ENCODE data around the gene A3GALT2. TPM values are rescaled to one million over a fixed set of nuclear protein-coding genes. Genes with fewer than 3 reads are reported as not detected.

A3GALT2 gene
- total RNA-seq, 3 donors from 2014 or later = 0.30 TPM; not detected in 2

- ATAC-seq (no peak), DNase-seq (no peak)
- Mint-ChIP-seq H3K9me3 (no peaks in the 10 kb centered on the region), H3K4me1 (ENCODE audit: low read depth) (peaks cover 11% of the 10 kb centered on the region), H3K27me3 (ENCODE audit: low read depth) (no peaks in the 10 kb centered on the region), H3K36me3 (ENCODE audit: insufficient read depth) (peaks cover 12% of the 10 kb centered on the region), H3K4me3 (no peak overlapping the region)
Observed at GRCh38 chr1:33265780-33266605, 54.9 kb downstream of the A3GALT2 start.

DNA sequence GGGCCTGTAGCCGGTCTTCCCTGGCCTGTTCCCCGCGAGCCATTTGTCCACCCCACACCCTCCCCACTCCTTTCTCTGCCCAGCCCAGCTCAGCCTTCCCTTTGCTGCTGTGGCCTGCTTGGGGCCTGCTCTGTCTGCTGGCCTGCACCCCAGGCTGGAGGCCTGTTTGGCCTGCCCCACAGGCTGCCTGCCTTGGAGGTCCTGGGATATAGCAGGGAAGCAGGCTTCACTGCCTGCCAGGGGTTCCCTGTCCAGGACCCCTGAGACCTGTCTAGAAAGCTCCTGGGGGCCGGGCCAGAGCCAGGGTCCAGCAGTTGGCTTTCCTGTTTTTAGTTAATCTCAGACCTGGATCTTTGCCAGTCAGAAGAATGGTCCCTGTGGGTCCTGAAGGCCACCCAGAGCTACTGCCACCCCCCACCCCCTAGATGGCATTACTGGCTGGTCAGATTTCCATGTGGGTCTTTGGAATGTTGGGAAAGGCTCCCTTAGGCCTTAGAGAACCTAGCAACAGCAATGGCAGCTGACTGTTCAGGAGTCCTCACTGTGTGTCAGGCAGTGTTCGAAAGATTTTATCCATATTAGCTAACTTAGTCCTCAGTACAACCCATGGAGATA lies 56.9 kb downstream of the A3GALT2 start:
- H3K4me3 Mint-ChIP-seq = no peak overlapping the region
- no peaks in the 10 kb centered on the region for H3K9me3 Mint-ChIP-seq
- ATAC-seq (no peak), DNase-seq (no peak)
- no peaks in the 10 kb centered on the region for H3K27me3 Mint-ChIP-seq (ENCODE audit: low read depth)
- H3K36me3 Mint-ChIP-seq (ENCODE audit: insufficient read depth) = peaks cover 6% of the 10 kb centered on the region
- H3K4me1 Mint-ChIP-seq (ENCODE audit: low read depth) = peaks cover 25% of the 10 kb centered on the region

DNA sequence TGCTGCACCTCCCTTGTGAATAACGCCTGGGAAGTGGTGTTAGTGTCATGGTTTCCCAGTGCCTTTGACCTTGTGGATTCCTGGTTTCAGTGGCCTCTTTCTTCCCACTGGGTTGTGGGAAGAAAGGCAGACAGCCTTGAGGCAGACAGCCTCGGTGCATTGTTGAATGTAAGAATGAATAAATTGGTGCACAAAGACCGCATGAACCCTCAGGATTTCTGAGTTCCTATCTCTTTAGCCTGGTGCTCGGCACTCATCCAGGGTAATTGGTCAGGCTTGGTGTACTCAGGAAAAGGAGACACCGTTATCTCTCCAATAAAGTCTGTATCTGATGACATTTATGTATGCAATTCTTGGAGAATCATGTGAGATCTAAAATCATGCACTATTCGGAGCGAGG lies 59.6 kb downstream of the A3GALT2 start:
- no peak for DNase-seq
- H3K36me3 Mint-ChIP-seq (ENCODE audit: insufficient read depth) = peaks cover 6% of the 10 kb centered on the region
- no peak for ATAC-seq
- no peaks in the 10 kb centered on the region for H3K27me3 Mint-ChIP-seq (ENCODE audit: low read depth)
- no peaks in the 10 kb centered on the region for H3K9me3 Mint-ChIP-seq
- H3K4me3 Mint-ChIP-seq = no peak overlapping the region
- peaks cover 42% of the 10 kb centered on the region for H3K4me1 Mint-ChIP-seq (ENCODE audit: low read depth)

DNA sequence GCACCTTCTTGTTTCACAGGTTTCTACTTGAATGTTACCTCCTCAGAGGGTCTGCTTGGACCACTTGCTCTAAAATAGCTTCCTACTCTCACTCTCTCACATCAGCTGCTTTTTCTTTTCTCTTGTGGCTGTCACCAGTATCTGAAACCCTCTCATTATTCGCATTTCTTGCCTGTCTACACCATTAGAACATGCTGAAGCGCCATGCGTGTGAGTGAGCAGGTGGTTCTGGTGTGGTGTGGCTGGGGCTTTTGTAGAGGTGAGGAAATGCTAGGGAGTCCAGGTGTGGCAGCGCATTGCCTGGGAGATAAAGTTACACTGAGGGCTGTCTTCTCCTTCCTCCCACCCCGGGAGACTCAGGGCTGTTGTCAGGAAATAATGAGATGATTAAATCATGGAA lies 60.5 kb downstream of the A3GALT2 start:
- Mint-ChIP-seq H3K9me3 (no peaks in the 10 kb centered on the region), H3K27me3 (ENCODE audit: low read depth) (no peaks in the 10 kb centered on the region), H3K4me1 (ENCODE audit: low read depth) (peaks cover 42% of the 10 kb centered on the region), H3K36me3 (ENCODE audit: insufficient read depth) (peaks cover 6% of the 10 kb centered on the region), H3K4me3 (no peak overlapping the region)
- ATAC-seq = no peak
- no peak for DNase-seq

- Mint-ChIP-seq H3K4me1 (ENCODE audit: low read depth) (peaks cover 42% of the 10 kb centered on the region), H3K36me3 (ENCODE audit: insufficient read depth) (peaks cover 6% of the 10 kb centered on the region), H3K4me3 (peak overlapping the region; percentile 50), H3K27me3 (ENCODE audit: low read depth) (no peaks in the 10 kb centered on the region), H3K9me3 (no peaks in the 10 kb centered on the region)
- no peak for ATAC-seq
- DNase-seq = no peak
Observed at GRCh38 chr1:33259879-33260278, 61.0 kb downstream of the A3GALT2 start.

GRCh38 chr1:33258788-33259274 lies 62.1 kb downstream of the A3GALT2 start:
- DNase-seq (no peak), ATAC-seq (no peak)
- H3K4me1 Mint-ChIP-seq (ENCODE audit: low read depth) = peaks cover 42% of the 10 kb centered on the region
- no peaks in the 10 kb centered on the region for H3K9me3 Mint-ChIP-seq
- no peaks in the 10 kb centered on the region for H3K27me3 Mint-ChIP-seq (ENCODE audit: low read depth)
- H3K4me3 Mint-ChIP-seq = no peak overlapping the region
- H3K36me3 Mint-ChIP-seq (ENCODE audit: insufficient read depth) = peaks cover 6% of the 10 kb centered on the region

- peaks cover 42% of the 10 kb centered on the region for H3K4me1 Mint-ChIP-seq (ENCODE audit: low read depth)
Observed at GRCh38 chr1:33257772-33258712, 62.9 kb downstream of the A3GALT2 start.

GRCh38 chr1:33257207-33257771 lies 63.6 kb downstream of the A3GALT2 start:
- peak overlapping the region; percentile 98 for H3K4me3 Mint-ChIP-seq
- no peak for DNase-seq
- H3K27me3 Mint-ChIP-seq (ENCODE audit: low read depth) = no peaks in the 10 kb centered on the region
- no peaks in the 10 kb centered on the region for H3K36me3 Mint-ChIP-seq (ENCODE audit: insufficient read depth)
- H3K4me1 Mint-ChIP-seq (ENCODE audit: low read depth) = peaks cover 42% of the 10 kb centered on the region
- ATAC-seq = no peak
- no peaks in the 10 kb centered on the region for H3K9me3 Mint-ChIP-seq

More at GRCh38 chr1:33257772-33258712, 62.9 kb downstream of the A3GALT2 start:
- ATAC-seq (no peak), DNase-seq (no peak)
- Mint-ChIP-seq H3K36me3 (ENCODE audit: insufficient read depth) (peaks cover 5% of the 10 kb centered on the region), H3K9me3 (no peaks in the 10 kb centered on the region), H3K27me3 (ENCODE audit: low read depth) (no peaks in the 10 kb centered on the region), H3K4me3 (peak overlapping the region; percentile 98)

Other genes starting within 250 kb of the A3GALT2 start
- 1 to 10 TPM in 2 of 3 donors, under 1 TPM in 1; 0.30 to 2.2 (median 1.4) TPM for gene AZIN2, start 239.9 kb downstream of the A3GALT2 start, total RNA-seq
- gene TRIM62, start 139.1 kb downstream of the A3GALT2 start, total RNA-seq = 1 to 10 TPM; 3.8 to 5.9 (median 4.5) TPM
- gene ZNF362, start 64.6 kb downstream of the A3GALT2 start, total RNA-seq = 10 to 100 TPM in 2 of 3 donors, 1 to 10 TPM in 1; 8.4 to 11.2 (median 10.3) TPM
- 10 to 100 TPM; 22.8 to 31.7 (median 30.5) TPM for gene PHC2, start 110.0 kb upstream of the A3GALT2 start, total RNA-seq
- gene ZSCAN20, start 151.5 kb upstream of the A3GALT2 start, total RNA-seq = 1 to 10 TPM; 1.9 to 3.7 (median 3.1) TPM

All from activated T-cell treated with anti-CD3 and anti-CD28 coated beads, Interleukin-2, amount 50 U/mL, for 4 hours (primary cell).